CD14-positive monocyte (primary cell): ENCODE measurements around the gene PLEKHS1. TPM values are rescaled to one million over a fixed set of nuclear protein-coding genes. Genes with fewer than 3 reads are reported as not detected.

Source experiments
- DNase-seq, 3 donors: peaks; one replicate each; pipeline ENCODE4 v3.0.0-alpha.2; 2011 to 2022
- H2AFZ ChIP-seq: 2 replicates; pipeline ENCODE4 v1.6.0; 2012; ENCODE audit warnings: mild to moderate bottlenecking, low read depth, low read length, inconsistent platforms; ENCODE audit not compliant: insufficient read depth, poor library complexity, severe bottlenecking
- H3K27ac ChIP-seq, 2 donors: 1 replicate in 1 of 2; 2 replicates in 1 of 2; pipeline ENCODE4 v1.5.1; 2012 to 2013; ENCODE audit warnings: low read length in 2 of 2, control low read depth in 1 of 2, inconsistent platforms in 1 of 2, low read depth in 1 of 2, mild to moderate bottlenecking in 1 of 2
- H3K27me3 ChIP-seq, 2 donors: one replicate each; pipeline versions ENCODE4 v1.6.0 to v1.6.1; 2011 to 2013; ENCODE audit warnings: low read length in 2 of 2; ENCODE audit not compliant: control insufficient read depth in 2 of 2, insufficient read depth in 2 of 2
- H3K36me3 ChIP-seq, 2 donors: replicated peaks in 1 of 2; 1 replicate in 1 of 2; 2 replicates in 1 of 2; pipeline versions ENCODE4 v1.5.1 to v1.6.1; 2012 to 2013; ENCODE audit warnings: low read length in 2 of 2, control low read depth in 1 of 2, inconsistent platforms in 1 of 2, mild to moderate bottlenecking in 1 of 2; ENCODE audit not compliant: insufficient read depth in 2 of 2, control insufficient read depth in 1 of 2
- H3K4me1 ChIP-seq, 2 donors: 1 replicate in 1 of 2; 2 replicates in 1 of 2; pipeline versions ENCODE4 v1.5.1 to v1.6.1; 2012 to 2013; ENCODE audit warnings: low read length in 2 of 2, control low read depth in 1 of 2, inconsistent platforms in 1 of 2, mild to moderate bottlenecking in 1 of 2, moderate library complexity in 1 of 2; ENCODE audit not compliant: insufficient read depth in 2 of 2, control insufficient read depth in 1 of 2
- H3K4me2 ChIP-seq: replicated peaks from 2 replicates; pipeline ENCODE3; 2012; ENCODE audit warnings: low read length, moderate library complexity, mild to moderate bottlenecking; ENCODE audit not compliant: poor library complexity, severe bottlenecking; ENCODE audit errors: extremely low read depth
- H3K4me3 ChIP-seq, 3 experiments: fragments of 200-600 bp in 1 of 3; sonication (generic) in 1 of 3; replicated peaks in 1 of 3; 1 replicate in 2 of 3; 2 replicates in 1 of 3; pipeline ENCODE4 v1.5.1; 2011 to 2013; ENCODE audit warnings: low read length in 3 of 3, mild to moderate bottlenecking in 3 of 3, control low read depth in 2 of 3, low read depth in 2 of 3, inconsistent platforms in 1 of 3, moderate library complexity in 1 of 3
- H3K79me2 ChIP-seq: 2 replicates; pipeline ENCODE4 v1.6.0; 2012; ENCODE audit warnings: mild to moderate bottlenecking, control low read depth, inconsistent platforms, low read length, moderate library complexity; ENCODE audit not compliant: insufficient read depth
- H3K9ac ChIP-seq: 2 replicates; pipeline ENCODE4 v1.6.0; 2017; ENCODE audit warnings: low read length, mild to moderate bottlenecking; ENCODE audit not compliant: insufficient read depth, poor library complexity, severe bottlenecking
- H3K9me3 ChIP-seq, 2 donors: replicated peaks in 1 of 2; 1 replicate in 1 of 2; 2 replicates in 1 of 2; pipeline versions ENCODE4 v1.5.1 to v1.6.1; 2012 to 2013; ENCODE audit warnings: low read length in 2 of 2, control low read depth in 1 of 2; ENCODE audit not compliant: control insufficient read depth in 1 of 2, insufficient read depth in 1 of 2
- H4K20me1 ChIP-seq: 2 replicates; pipeline ENCODE4 v1.6.0; 2012; ENCODE audit warnings: mild to moderate bottlenecking, low read length, control low read depth, moderate library complexity; ENCODE audit not compliant: insufficient read depth
- H3K27ac Mint-ChIP-seq, 7 donors: one replicate each; pipeline ENCODE4 v1.8.0; 2020; ENCODE audit warnings: mild to moderate bottlenecking in 7 of 7, mixed read lengths in 7 of 7, moderate library complexity in 6 of 7, inconsistent platforms in 2 of 7
- H3K27me3 Mint-ChIP-seq, 3 donors: one replicate each; pipeline ENCODE4 v1.8.0; 2021 to 2022; ENCODE audit warnings: low read depth in 3 of 3, mild to moderate bottlenecking in 3 of 3, mixed read lengths in 3 of 3, moderate library complexity in 3 of 3, inconsistent platforms in 1 of 3
- H3K36me3 Mint-ChIP-seq, 2 donors: one replicate each; pipeline ENCODE4 v1.8.0; 2020; ENCODE audit warnings: mixed read lengths in 2 of 2, inconsistent platforms in 1 of 2, mild to moderate bottlenecking in 1 of 2
- H3K4me1 Mint-ChIP-seq: one replicate; pipeline ENCODE4 v1.8.0; 2020; ENCODE audit warnings: mild to moderate bottlenecking, mixed read lengths
- H3K4me3 Mint-ChIP-seq, 2 donors: one replicate each; pipeline ENCODE4 v1.8.0; 2020; ENCODE audit warnings: mild to moderate bottlenecking in 2 of 2, mixed read lengths in 2 of 2, moderate library complexity in 1 of 2
- H3K9me3 Mint-ChIP-seq, 7 donors: one replicate each; pipeline ENCODE4 v1.8.0; 2020 to 2022; ENCODE audit warnings: mixed read lengths in 7 of 7, mild to moderate bottlenecking in 6 of 7, moderate library complexity in 6 of 7, inconsistent platforms in 2 of 7
- WGBS: methylation state at CpG from one replicate; pipeline ENCODE4 v1.1.5; 2013; ENCODE audit warnings: missing lambda C conversion rate; ENCODE audit not compliant: insufficient coverage; 5-methylcytosine and 5-hydroxymethylcytosine counted together
- intact Hi-C, 2 donors: fragments of 100-400 bp; cut with micrococcal nuclease; formaldehyde crosslinking; loops; one replicate each; pipeline versions ENCODE4 v1.15.0 to v1.15.1; 2023
- polyA plus RNA-seq, 3 donors: library from polyadenylated mRNA; depleted of rRNA in 1 of 3; unstranded in 2 of 3; stranded (reverse) in 1 of 3; fragments of 300-500 nt in 2 of 3; fragments of >200 nt in 1 of 3; fragmentation: Illumina TruSeq in 2 of 3; gene quantifications; 1 replicate in 2 of 3; 2 replicates in 1 of 3; pipeline ENCODE4 v1.2.3, GENCODE V29; 2012 to 2021
- TF ChIP-seq, protein P1 (sequence below): fragments of 200-600 bp; IDR thresholded peaks from one replicate; pipeline ENCODE4 v1.8.0; 2022; ENCODE audit warnings: antibody characterized with exemption, mild to moderate bottlenecking

Gene PLEKHS1
- polyA plus RNA-seq, 3 donors = 0.08 TPM; not detected in 2

DNA sequence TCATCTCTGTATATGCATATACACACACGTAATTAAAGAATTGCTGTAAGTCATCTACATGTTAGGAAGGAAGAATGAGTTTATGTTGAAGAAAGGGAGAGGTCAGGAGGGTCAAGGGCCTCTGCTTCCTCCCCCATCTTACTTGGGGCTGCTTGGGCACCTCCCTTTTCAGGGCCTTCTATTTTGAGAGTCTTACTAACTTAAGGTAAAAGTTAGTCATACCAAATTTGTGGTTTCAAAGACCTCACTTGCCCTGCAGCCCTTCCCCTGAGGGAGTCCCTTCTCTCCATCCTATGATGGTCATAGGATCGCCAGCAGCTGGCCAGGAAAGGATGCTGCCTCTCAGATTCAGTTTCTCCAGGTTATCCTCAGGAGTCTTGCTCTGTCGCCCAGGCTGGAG is 2.6 kb downstream of the PLEKHS1 start:
- Histone ChIP-seq H3K9ac (no peak overlapping the region), H3K9me3 (no peaks in the 10 kb centered on the region), H3K4me3 (no peak overlapping the region), H3K4me1 (no peaks in the 10 kb centered on the region), H3K79me2 (no peaks in the 10 kb centered on the region), H3K27me3 (peaks cover 0 to 2% of the 10 kb centered on the region in 2 donors), H3K36me3 (no peaks in the 10 kb centered on the region), H4K20me1 (no peaks in the 10 kb centered on the region), H3K27ac (no peak overlapping the region), H3K4me2 (no peak overlapping the region), H2AFZ (no peak overlapping the region)
- Mint-ChIP-seq H3K27me3 (peaks cover 2 to 5% (median 5%) of the 10 kb centered on the region in 3 donors), H3K9me3 (peaks cover 0 to 1% (median 0%) of the 10 kb centered on the region in 7 donors), H3K4me3 (no peak overlapping the region), H3K36me3 (no peaks in the 10 kb centered on the region), H3K4me1 (no peaks in the 10 kb centered on the region), H3K27ac (no peak overlapping the region)
- TF ChIP-seq, protein P1, sequence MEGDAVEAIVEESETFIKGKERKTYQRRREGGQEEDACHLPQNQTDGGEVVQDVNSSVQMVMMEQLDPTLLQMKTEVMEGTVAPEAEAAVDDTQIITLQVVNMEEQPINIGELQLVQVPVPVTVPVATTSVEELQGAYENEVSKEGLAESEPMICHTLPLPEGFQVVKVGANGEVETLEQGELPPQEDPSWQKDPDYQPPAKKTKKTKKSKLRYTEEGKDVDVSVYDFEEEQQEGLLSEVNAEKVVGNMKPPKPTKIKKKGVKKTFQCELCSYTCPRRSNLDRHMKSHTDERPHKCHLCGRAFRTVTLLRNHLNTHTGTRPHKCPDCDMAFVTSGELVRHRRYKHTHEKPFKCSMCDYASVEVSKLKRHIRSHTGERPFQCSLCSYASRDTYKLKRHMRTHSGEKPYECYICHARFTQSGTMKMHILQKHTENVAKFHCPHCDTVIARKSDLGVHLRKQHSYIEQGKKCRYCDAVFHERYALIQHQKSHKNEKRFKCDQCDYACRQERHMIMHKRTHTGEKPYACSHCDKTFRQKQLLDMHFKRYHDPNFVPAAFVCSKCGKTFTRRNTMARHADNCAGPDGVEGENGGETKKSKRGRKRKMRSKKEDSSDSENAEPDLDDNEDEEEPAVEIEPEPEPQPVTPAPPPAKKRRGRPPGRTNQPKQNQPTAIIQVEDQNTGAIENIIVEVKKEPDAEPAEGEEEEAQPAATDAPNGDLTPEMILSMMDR = no peak
- WGBS = 75% methylated on average over 1 of the region's 3 CpGs
- no peak for DNase-seq
- intact Hi-C loops = no loop called here

DNA sequence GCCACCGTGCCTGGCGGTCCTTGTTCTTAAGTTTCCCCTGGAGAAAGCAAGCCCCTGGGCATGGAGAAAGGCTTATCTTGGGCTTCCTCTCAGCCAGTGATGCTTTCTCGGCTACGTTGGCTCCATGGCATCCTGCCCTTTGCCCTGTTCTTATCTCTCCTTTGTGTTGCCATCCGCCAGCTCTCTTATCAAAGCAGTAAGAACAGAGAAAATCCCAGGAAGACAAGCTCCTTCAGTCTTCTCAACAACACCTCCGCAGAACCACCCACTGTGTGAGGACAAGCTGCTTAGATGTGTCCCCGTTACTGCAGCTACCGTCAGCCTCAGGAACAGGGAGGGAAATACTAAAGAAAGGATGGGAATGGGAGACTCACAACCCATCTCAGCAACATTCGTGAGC is 3.3 kb downstream of the PLEKHS1 start:
- Histone ChIP-seq H3K27me3 (peaks cover 0 to 2% of the 10 kb centered on the region in 2 donors), H4K20me1 (no peaks in the 10 kb centered on the region), H3K4me1 (no peaks in the 10 kb centered on the region), H3K4me2 (no peak overlapping the region), H2AFZ (no peak overlapping the region), H3K4me3 (no peak overlapping the region), H3K27ac (no peak overlapping the region), H3K9me3 (no peaks in the 10 kb centered on the region), H3K79me2 (no peaks in the 10 kb centered on the region), H3K9ac (no peak overlapping the region), H3K36me3 (no peaks in the 10 kb centered on the region)
- intact Hi-C loops = no loop called here
- TF ChIP-seq, protein P1 = no peak
- DNase-seq = no peak
- H3K36me3 Mint-ChIP-seq = no peaks in the 10 kb centered on the region
- 94% methylated on average over 5 of the region's 9 CpGs for WGBS
- H3K4me1 Mint-ChIP-seq = no peaks in the 10 kb centered on the region
- peaks cover 0 to 2% (median 0%) of the 10 kb centered on the region in 7 donors for H3K9me3 Mint-ChIP-seq
- peaks cover 2 to 5% (median 5%) of the 10 kb centered on the region in 3 donors for H3K27me3 Mint-ChIP-seq
- H3K4me3 Mint-ChIP-seq = no peak overlapping the region
- no peak overlapping the region for H3K27ac Mint-ChIP-seq
